Astrocyte (in vitro differentiated cells and primary cell): ENCODE results near the gene NPPA. TPM values are rescaled to one million over a fixed set of nuclear protein-coding genes. Genes with fewer than 3 reads are reported as not detected.

Experiments
- DNase-seq: peaks from one replicate; pipeline ENCODE4 v3.0.0-alpha.2; 2010; ENCODE audit warnings: low read depth
- FAIRE-seq: peaks from 2 replicates; lab custom pipeline; 2011; peaks lifted over from hg19 to GRCh38; lab: Jason Lieb, UNC
- H2AFZ ChIP-seq: 2 replicates; pipeline ENCODE4 v1.6.0; 2012; ENCODE audit warnings: low read depth, low read length, inconsistent platforms
- H3K27ac ChIP-seq: 2 replicates; pipeline ENCODE4 v1.5.1; 2011; ENCODE audit warnings: low read depth, low read length, inconsistent platforms
- H3K27me3 ChIP-seq: 2 replicates; pipeline ENCODE4 v1.6.0; 2011; ENCODE audit warnings: low read length, inconsistent platforms; ENCODE audit not compliant: insufficient read depth
- H3K36me3 ChIP-seq: 2 replicates; pipeline ENCODE4 v1.5.1; 2011; ENCODE audit warnings: low read length, inconsistent platforms; ENCODE audit not compliant: insufficient read depth
- H3K4me1 ChIP-seq: 2 replicates; pipeline ENCODE4 v1.5.1; 2011; ENCODE audit warnings: low read length, inconsistent platforms; ENCODE audit not compliant: insufficient read depth
- H3K4me2 ChIP-seq: 2 replicates; pipeline ENCODE4 v1.6.0; 2012; ENCODE audit warnings: low read length, inconsistent platforms
- H3K4me3 ChIP-seq: 2 replicates; pipeline ENCODE4 v1.5.1; 2011; ENCODE audit warnings: low read depth, mild to moderate bottlenecking, low read length, inconsistent platforms; ENCODE audit not compliant: insufficient read depth
- H3K79me2 ChIP-seq: 2 replicates; pipeline ENCODE4 v1.6.0; 2012; ENCODE audit warnings: mild to moderate bottlenecking, low read length, inconsistent platforms; ENCODE audit not compliant: insufficient read depth
- H3K9ac ChIP-seq: 2 replicates; pipeline ENCODE4 v1.6.0; 2012; ENCODE audit warnings: mild to moderate bottlenecking, low read length, inconsistent platforms
- H3K9me3 ChIP-seq: 2 replicates; pipeline ENCODE4 v1.5.1; 2012; ENCODE audit warnings: low read depth, mild to moderate bottlenecking, low read length, inconsistent platforms; ENCODE audit not compliant: insufficient read depth
- H4K20me1 ChIP-seq: 2 replicates; pipeline ENCODE4 v1.6.0; 2012; ENCODE audit warnings: low read length, inconsistent platforms; ENCODE audit not compliant: insufficient read depth
- H3K27ac Mint-ChIP-seq: one replicate; pipeline ENCODE4 v1.8.0; 2021; ENCODE audit warnings: mild to moderate bottlenecking, mixed read lengths; ENCODE audit not compliant: unreplicated experiment
- H3K27me3 Mint-ChIP-seq: one replicate; pipeline ENCODE4 v1.8.0; 2021; ENCODE audit warnings: low read depth, mixed read lengths; ENCODE audit not compliant: unreplicated experiment
- H3K36me3 Mint-ChIP-seq: one replicate; pipeline ENCODE4 v1.8.0; 2021; ENCODE audit warnings: low read depth, mixed read lengths; ENCODE audit not compliant: unreplicated experiment
- H3K4me1 Mint-ChIP-seq: one replicate; pipeline ENCODE4 v1.8.0; 2021; ENCODE audit warnings: low read depth, mixed read lengths; ENCODE audit not compliant: unreplicated experiment
- H3K4me3 Mint-ChIP-seq: one replicate; pipeline ENCODE4 v1.8.0; 2021; ENCODE audit warnings: mild to moderate bottlenecking, moderate library complexity, mixed read lengths; ENCODE audit not compliant: unreplicated experiment
- H3K9me3 Mint-ChIP-seq: one replicate; pipeline ENCODE4 v1.8.0; 2021; ENCODE audit warnings: mild to moderate bottlenecking, mixed read lengths; ENCODE audit not compliant: unreplicated experiment
- EZH2 ChIP-seq: IDR thresholded peaks from 2 replicates; pipeline ENCODE4 v1.6.1; 2012; ENCODE audit warnings: mild to moderate bottlenecking, low read length, inconsistent platforms; ENCODE audit not compliant: insufficient read depth
- total RNA-seq: library from RNA; stranded (reverse); gene quantifications from 2 replicates; pipeline ENCODE4 v1.2.1, GENCODE V29; 2021
- TF ChIP-seq, protein P1 (sequence below): IDR thresholded peaks from 2 replicates; pipeline ENCODE4 v1.5.1; 2011; ENCODE audit warnings: low read depth, mild to moderate bottlenecking, inconsistent platforms, low read length, moderate library complexity; ENCODE audit not compliant: insufficient read depth

Gene NPPA
- total RNA-seq, 1 donor from 2014 or later = not detected

DNA sequence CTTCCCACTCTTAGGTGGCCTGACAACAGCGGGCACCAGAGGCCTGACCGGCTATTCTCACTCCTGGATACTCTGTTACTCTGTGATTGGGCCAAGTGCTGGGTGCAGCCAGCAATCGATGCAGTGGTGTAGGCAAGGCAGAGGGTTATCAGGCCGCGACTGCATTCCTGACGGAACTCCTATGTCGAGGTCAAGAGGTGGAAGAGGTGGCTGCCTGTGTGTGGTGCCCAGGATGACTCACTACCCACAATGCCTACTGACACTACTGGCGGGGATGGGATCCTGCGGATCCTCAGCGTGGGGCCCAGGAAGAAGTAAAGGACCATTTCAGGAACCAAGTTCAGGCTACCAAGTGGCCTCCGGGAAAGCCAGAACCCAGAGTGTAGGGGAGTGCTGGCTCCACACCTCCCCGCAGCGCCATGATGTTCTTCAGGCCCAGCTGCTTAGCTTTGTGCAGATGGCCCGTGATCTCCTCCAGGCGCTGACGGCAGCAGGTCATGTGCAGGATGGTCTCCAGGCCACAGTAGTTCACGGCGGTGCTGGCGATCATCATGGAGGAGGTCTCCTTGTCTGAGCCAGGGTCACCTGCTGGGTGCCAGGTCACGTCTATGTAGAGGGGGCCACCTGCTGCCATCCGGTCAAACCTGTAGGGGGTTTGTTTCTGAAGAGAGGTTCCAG lies 46.7 kb downstream of the NPPA start:
- H3K27ac ChIP-seq = no peak overlapping the region
- H3K36me3 ChIP-seq = no peaks in the 10 kb centered on the region
- H3K4me1 Mint-ChIP-seq = peaks cover 24% of the 10 kb centered on the region
- H2AFZ ChIP-seq = no peak overlapping the region
- no peak overlapping the region for H3K27ac Mint-ChIP-seq
- no peaks in the 10 kb centered on the region for H3K9me3 Mint-ChIP-seq
- DNase-seq (no peak), FAIRE-seq (no peak)
- peaks cover 36% of the 10 kb centered on the region for H3K4me1 ChIP-seq
- no peaks in the 10 kb centered on the region for H4K20me1 ChIP-seq
- H3K4me2 ChIP-seq = no peak overlapping the region
- no peaks in the 10 kb centered on the region for H3K9me3 ChIP-seq
- H3K27me3 Mint-ChIP-seq = no peaks in the 10 kb centered on the region
- H3K4me3 ChIP-seq = no peak overlapping the region
- H3K36me3 Mint-ChIP-seq = peaks cover 14% of the 10 kb centered on the region
- TF ChIP-seq EZH2 = no peak
- TF ChIP-seq, protein P1, sequence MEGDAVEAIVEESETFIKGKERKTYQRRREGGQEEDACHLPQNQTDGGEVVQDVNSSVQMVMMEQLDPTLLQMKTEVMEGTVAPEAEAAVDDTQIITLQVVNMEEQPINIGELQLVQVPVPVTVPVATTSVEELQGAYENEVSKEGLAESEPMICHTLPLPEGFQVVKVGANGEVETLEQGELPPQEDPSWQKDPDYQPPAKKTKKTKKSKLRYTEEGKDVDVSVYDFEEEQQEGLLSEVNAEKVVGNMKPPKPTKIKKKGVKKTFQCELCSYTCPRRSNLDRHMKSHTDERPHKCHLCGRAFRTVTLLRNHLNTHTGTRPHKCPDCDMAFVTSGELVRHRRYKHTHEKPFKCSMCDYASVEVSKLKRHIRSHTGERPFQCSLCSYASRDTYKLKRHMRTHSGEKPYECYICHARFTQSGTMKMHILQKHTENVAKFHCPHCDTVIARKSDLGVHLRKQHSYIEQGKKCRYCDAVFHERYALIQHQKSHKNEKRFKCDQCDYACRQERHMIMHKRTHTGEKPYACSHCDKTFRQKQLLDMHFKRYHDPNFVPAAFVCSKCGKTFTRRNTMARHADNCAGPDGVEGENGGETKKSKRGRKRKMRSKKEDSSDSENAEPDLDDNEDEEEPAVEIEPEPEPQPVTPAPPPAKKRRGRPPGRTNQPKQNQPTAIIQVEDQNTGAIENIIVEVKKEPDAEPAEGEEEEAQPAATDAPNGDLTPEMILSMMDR = no peak
- H3K9ac ChIP-seq = no peak overlapping the region
- no peaks in the 10 kb centered on the region for H3K27me3 ChIP-seq
- peak overlapping the region; percentile 16 for H3K4me3 Mint-ChIP-seq
- no peaks in the 10 kb centered on the region for H3K79me2 ChIP-seq

DNA sequence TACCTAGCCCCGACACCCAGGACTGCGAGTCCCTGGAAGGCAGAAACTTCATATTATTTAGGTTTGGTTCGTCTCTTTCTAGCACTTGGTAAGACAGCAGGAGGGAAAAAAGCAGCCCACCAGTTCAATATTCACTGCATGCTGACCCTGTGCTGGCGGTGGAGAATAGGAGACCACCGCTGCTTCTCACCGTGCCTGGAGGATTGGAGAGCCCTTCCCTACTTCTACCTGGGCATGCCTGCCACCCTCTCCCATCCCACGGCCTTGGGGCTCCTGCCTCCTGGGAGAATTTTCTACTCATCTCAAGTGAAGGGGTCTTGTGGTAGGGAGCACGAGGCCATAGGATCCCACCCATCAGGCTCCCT lies 47.2 kb downstream of the NPPA start:
- no peak for DNase-seq
- no peak overlapping the region for H3K9ac ChIP-seq
- no peaks in the 10 kb centered on the region for H4K20me1 ChIP-seq
- H3K4me3 ChIP-seq = no peak overlapping the region
- H3K4me1 ChIP-seq = peaks cover 35% of the 10 kb centered on the region
- Mint-ChIP-seq H3K9me3 (no peaks in the 10 kb centered on the region), H3K36me3 (peaks cover 19% of the 10 kb centered on the region), H3K27me3 (no peaks in the 10 kb centered on the region), H3K4me1 (peaks cover 24% of the 10 kb centered on the region), H3K4me3 (no peak overlapping the region), H3K27ac (no peak overlapping the region)
- H2AFZ ChIP-seq = no peak overlapping the region
- TF ChIP-seq, protein P1 = no peak
- no peak for TF ChIP-seq EZH2
- no peaks in the 10 kb centered on the region for H3K27me3 ChIP-seq
- no peaks in the 10 kb centered on the region for H3K79me2 ChIP-seq
- no peak overlapping the region for H3K4me2 ChIP-seq
- H3K9me3 ChIP-seq = no peaks in the 10 kb centered on the region
- H3K36me3 ChIP-seq = no peaks in the 10 kb centered on the region
- no peak overlapping the region for H3K27ac ChIP-seq
- no peak for FAIRE-seq

DNA sequence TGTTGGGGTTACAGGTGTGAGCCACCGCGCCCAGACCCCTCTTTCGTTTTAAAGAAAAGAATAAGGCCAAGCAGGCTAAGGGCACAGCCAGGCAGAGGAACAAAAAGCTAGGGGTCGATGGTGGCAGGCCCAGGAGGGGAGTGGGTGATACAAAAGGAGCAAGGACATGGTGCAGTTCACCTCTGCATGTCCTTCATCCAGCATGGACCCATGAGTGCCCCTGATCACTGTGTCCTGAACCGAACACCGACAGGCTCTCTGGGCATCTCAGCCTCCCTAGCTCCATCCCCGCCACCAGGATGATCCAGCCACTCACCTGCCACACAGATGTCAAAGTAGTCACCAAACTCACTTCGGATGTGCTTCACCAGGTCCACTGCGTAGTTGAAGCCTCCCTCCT lies 47.7 kb downstream of the NPPA start:
- no peak for FAIRE-seq
- Mint-ChIP-seq H3K27ac (no peak overlapping the region), H3K36me3 (peaks cover 22% of the 10 kb centered on the region)

More for the DNA sequence above, 47.7 kb downstream of the NPPA start:
- H3K9ac ChIP-seq = no peak overlapping the region
- no peak overlapping the region for H3K27ac ChIP-seq
- H3K9me3 Mint-ChIP-seq = no peaks in the 10 kb centered on the region
- peaks cover 24% of the 10 kb centered on the region for H3K4me1 Mint-ChIP-seq
- no peak overlapping the region for H3K4me3 Mint-ChIP-seq
- no peaks in the 10 kb centered on the region for H3K27me3 Mint-ChIP-seq
- H3K27me3 ChIP-seq = no peaks in the 10 kb centered on the region
- H3K4me1 ChIP-seq = peaks cover 30% of the 10 kb centered on the region
- H4K20me1 ChIP-seq = no peaks in the 10 kb centered on the region
- TF ChIP-seq, protein P1 = no peak
- no peak for TF ChIP-seq EZH2
- no peak overlapping the region for H2AFZ ChIP-seq
- H3K79me2 ChIP-seq = no peaks in the 10 kb centered on the region
- H3K9me3 ChIP-seq = no peaks in the 10 kb centered on the region
- no peak overlapping the region for H3K4me3 ChIP-seq
- no peak for DNase-seq
- no peak overlapping the region for H3K4me2 ChIP-seq
- no peaks in the 10 kb centered on the region for H3K36me3 ChIP-seq
